HCT116 (cell line): ENCODE measurements around the gene CCDC127. TPM values are rescaled to one million over a fixed set of nuclear protein-coding genes. Genes with fewer than 3 reads are reported as not detected.

Source experiments
- ATAC-seq: fragments of 200-7000 bp; cut with Tn5 transposase; 2 replicates; pipeline ENCODE4 v1.9.1; 2020; ENCODE audit warnings: mild to moderate bottlenecking, moderate library complexity
- BruUV-seq: library from RNA; stranded (reverse); fragments of 400-500 nt; replicated peaks from 2 replicates; lab custom pipeline; 2021; lab: Mats Ljungman, UMichigan
- CTCF ChIA-PET: fragments of 300-600 bp; sonication (Branson Sonifier 250); formaldehyde crosslinking; loops from one replicate; lab custom pipeline; 2021; ENCODE audit warnings: antibody characterized with exemption; lab: Charles Lee
- POLR2A ChIA-PET: fragments of 300-600, 350-600 bp; sonication (Branson Sonifier 250); formaldehyde crosslinking; loops from one replicate; lab custom pipeline; 2021; ENCODE audit warnings: antibody characterized with exemption; lab: Charles Lee
- RAD21 ChIA-PET, 2 experiments: fragments of 300-600 bp; sonication (Branson Sonifier 250); formaldehyde crosslinking; loops; one replicate each; lab custom pipeline; 2023; ENCODE audit warnings: low total read pairs in 2 of 2; ENCODE audit not compliant: uncharacterized antibody in 2 of 2, unreplicated experiment in 2 of 2, low non-redundant PET in 1 of 2; lab: Charles Lee
- DNase-seq: peaks from one replicate; pipeline ENCODE4 v3.0.0-alpha.2; 2010; ENCODE audit warnings: low read depth, low spot score
- H2AFZ ChIP-seq: fragments of 200-600 bp; shearing (Covaris generic), sonication (generic); 2 replicates; pipeline ENCODE4 v1.6.1; 2017; ENCODE audit warnings: low read depth, mixed run types, mixed read lengths, antibody characterized with exemption, low read length; ENCODE audit not compliant: poor library complexity, severe bottlenecking
- H3K27ac ChIP-seq: 2 replicates; pipeline ENCODE4 v1.5.1; 2012; ENCODE audit warnings: low read depth, low read length
- H3K27me3 ChIP-seq: fragments of 200-600 bp; sonication (generic); 2 replicates; pipeline ENCODE4 v1.6.1; 2016; ENCODE audit warnings: mixed run types, low read length, mixed read lengths; ENCODE audit not compliant: insufficient read depth
- H3K36me3 ChIP-seq, 2 experiments: fragments of 200-500 bp in 1 of 2; fragments of 200-600 bp in 1 of 2; sonication (Bioruptor generic) in 1 of 2; sonication (generic) in 1 of 2; 2 replicates each; pipeline versions ENCODE4 v1.5.1 to v1.6.1; 2014 to 2016; ENCODE audit warnings: low read length in 2 of 2, inconsistent platforms in 1 of 2, mixed read lengths in 1 of 2, mixed run types in 1 of 2; ENCODE audit not compliant: insufficient read depth in 2 of 2, control insufficient read depth in 1 of 2
- H3K4me1 ChIP-seq, 2 experiments: fragments of 200-600 bp in 1 of 2; sonication (generic) in 1 of 2; 2 replicates each; pipeline versions ENCODE4 v1.5.1 to v1.6.1; 2012 to 2017; ENCODE audit warnings: low read length in 2 of 2, inconsistent platforms in 1 of 2, mild to moderate bottlenecking in 1 of 2, mixed read lengths in 1 of 2, mixed run types in 1 of 2, moderate library complexity in 1 of 2; ENCODE audit not compliant: insufficient read depth in 2 of 2, control insufficient read depth in 1 of 2
- H3K4me2 ChIP-seq: fragments of 200-600 bp; sonication (generic); 2 replicates; pipeline ENCODE4 v1.6.1; 2017; ENCODE audit warnings: mixed run types, low read length, mixed read lengths
- H3K4me3 ChIP-seq, 2 experiments: fragments of 200-600 bp in 1 of 2; sonication (generic) in 1 of 2; replicated peaks in 1 of 2; 2 replicates each; pipeline ENCODE4 v1.5.1; 2011 to 2016; ENCODE audit warnings: low read length in 2 of 2, control low read depth in 1 of 2, low read depth in 1 of 2, mild to moderate bottlenecking in 1 of 2, mixed read lengths in 1 of 2, mixed run types in 1 of 2
- H3K79me2 ChIP-seq: fragments of 200-600 bp; sonication (generic); 2 replicates; pipeline ENCODE4 v1.6.1; 2017; ENCODE audit warnings: mild to moderate bottlenecking, mixed run types, low read length, moderate library complexity, mixed read lengths; ENCODE audit not compliant: insufficient read depth
- H3K9ac ChIP-seq: fragments of 200-600 bp; sonication (generic); 2 replicates; pipeline ENCODE4 v1.6.1; 2016; ENCODE audit warnings: low read length, mixed read lengths
- H3K9me2 ChIP-seq: fragments of 200-600 bp; sonication (generic), shearing (Covaris generic); 2 replicates; pipeline ENCODE4 v1.6.1; 2017; ENCODE audit warnings: mixed run types, mild to moderate bottlenecking, moderate library complexity; ENCODE audit not compliant: insufficient read depth
- H3K9me3 ChIP-seq, 2 experiments: fragments of 200-500 bp in 1 of 2; fragments of 200-600 bp in 1 of 2; sonication (Bioruptor generic) in 1 of 2; sonication (generic) in 1 of 2; 2 replicates each; pipeline ENCODE4 v1.6.1; 2014 to 2017; ENCODE audit warnings: low read length in 2 of 2, mixed read lengths in 2 of 2, inconsistent platforms in 1 of 2, low read depth in 1 of 2, mild to moderate bottlenecking in 1 of 2, mixed run types in 1 of 2, moderate library complexity in 1 of 2; ENCODE audit not compliant: control insufficient read depth in 1 of 2, insufficient read depth in 1 of 2
- H4K20me1 ChIP-seq: fragments of 200-600 bp; sonication (generic), shearing (Covaris generic); 2 replicates; pipeline ENCODE4 v1.6.1; 2017; ENCODE audit warnings: mixed run types, mild to moderate bottlenecking, moderate library complexity; ENCODE audit not compliant: insufficient read depth
- ATF3 ChIP-seq: IDR thresholded peaks from 2 replicates; pipeline ENCODE4 v1.6.1; 2012
- CBX3 ChIP-seq: IDR thresholded peaks from 2 replicates; pipeline ENCODE4 v1.6.1; 2012; ENCODE audit warnings: low read depth
- CEBPB ChIP-seq: IDR thresholded peaks from 2 replicates; pipeline ENCODE4 v1.6.1; 2012; ENCODE audit warnings: low read depth
- CTCF ChIP-seq, 3 experiments: fragments of 200-600 bp in 1 of 3; sonication (generic) in 1 of 3; IDR thresholded peaks in 2 of 3; conservative IDR thresholded peaks in 1 of 3; 2 replicates each; pipeline ENCODE4 v1.5.1; 2012 to 2017; ENCODE audit warnings: low read depth in 2 of 3, low read length in 2 of 3, antibody characterized with exemption in 1 of 3, borderline replicate concordance in 1 of 3, control low read depth in 1 of 3, mild to moderate bottlenecking in 1 of 3, mixed read lengths in 1 of 3, mixed run types in 1 of 3, moderate library complexity in 1 of 3; ENCODE audit not compliant: insufficient read depth in 1 of 3
- EGR1 ChIP-seq: IDR thresholded peaks from 2 replicates; pipeline ENCODE4 v1.6.1; 2012; ENCODE audit warnings: low read depth
- ELF1 ChIP-seq: IDR thresholded peaks from 2 replicates; pipeline ENCODE4 v1.6.1; 2012; ENCODE audit warnings: low read depth, borderline replicate concordance
- EZH2 ChIP-seq: fragments of 200-600 bp; sonication (generic); IDR thresholded peaks from 2 replicates; pipeline ENCODE4 v1.6.1; 2017; ENCODE audit warnings: antibody characterized with exemption, mixed run types
- FOSL1 ChIP-seq: IDR thresholded peaks from 2 replicates; pipeline ENCODE4 v1.6.1; 2012; ENCODE audit warnings: low read depth
- JUND ChIP-seq: IDR thresholded peaks from 2 replicates; pipeline ENCODE4 v1.6.1; 2012
- MAX ChIP-seq: IDR thresholded peaks from 2 replicates; pipeline ENCODE4 v1.6.1; 2012
- POLR2A ChIP-seq: IDR thresholded peaks from 2 replicates; pipeline ENCODE4 v1.7.0; 2011; ENCODE audit warnings: borderline replicate concordance; ENCODE audit not compliant: insufficient read depth, insufficient read length; ENCODE audit errors: extremely low read depth
- RAD21 ChIP-seq: IDR thresholded peaks from 2 replicates; pipeline ENCODE4 v1.6.1; 2012; ENCODE audit warnings: low read depth, mild to moderate bottlenecking
- SP1 ChIP-seq: IDR thresholded peaks from 2 replicates; pipeline ENCODE4 v1.6.1; 2012; ENCODE audit warnings: low read depth
- ZBTB33 ChIP-seq: IDR thresholded peaks from 2 replicates; pipeline ENCODE4 v1.6.1; 2011; ENCODE audit warnings: mild to moderate bottlenecking, low read length, moderate library complexity; ENCODE audit not compliant: insufficient replicate concordance; ENCODE audit errors: extremely low read depth
- intact Hi-C: fragments of 100-400 bp; cut with micrococcal nuclease; formaldehyde crosslinking; loops from 2 replicates; pipeline ENCODE4 v1.10.0; 2022
- total RNA-seq: library from RNA; stranded (reverse); gene quantifications from one replicate; pipeline ENCODE4 v1.2.1, GENCODE V29; 2021; ENCODE audit not compliant: unreplicated experiment

Gene CCDC127
- total RNA-seq, 1 experiment from 2014 or later, result 5.1 TPM

- H3K27ac ChIP-seq, result no peak overlapping the region
- H3K27me3 ChIP-seq, result no peaks in the 10 kb centered on the region
- H3K4me2 ChIP-seq, result no peak overlapping the region
- no peaks in the 10 kb centered on the region for H4K20me1 ChIP-seq
- no TSS peak for BruUV-seq
- intact Hi-C loops, result no loop called here
- H3K4me1 ChIP-seq, result no peaks in the 10 kb centered on the region
- H3K9me2 ChIP-seq, result no peaks in the 10 kb centered on the region
- no peak overlapping the region for H3K4me3 ChIP-seq
- H3K79me2 ChIP-seq, result no peaks in the 10 kb centered on the region
- no peaks in the 10 kb centered on the region for H3K36me3 ChIP-seq
- DNase-seq (no peak), ATAC-seq (no peak)
- RAD21 ChIA-PET, result no interaction called here
- POLR2A ChIA-PET, result no interaction called here
- H2AFZ ChIP-seq, result no peak overlapping the region
- H3K9me3 ChIP-seq, result no peaks in the 10 kb centered on the region
- TF ChIP-seq ZBTB33 (no peak), POLR2A (no peak), SP1 (no peak), ATF3 (no peak), CBX3 (no peak), EZH2 (no peak), ELF1 (no peak), CEBPB (no peak), MAX (no peak), CTCF (IDR thresholded peaks at IDR 0.05 in 2 of 3, conservative IDR thresholded peaks at IDR 0.05 in 1 of 3; ENCODE audit: borderline replicate concordance in 1 of 3, insufficient read depth in 1 of 3, low read depth in 2 of 3, low read length in 2 of 3) (no peak), FOSL1 (no peak), EGR1 (no peak), JUND (no peak), RAD21 (no peak)
- CTCF ChIA-PET, result no interaction called here
- no peak overlapping the region for H3K9ac ChIP-seq
These were observed 63.7 kb downstream of the CCDC127 start for GRCh38 chr5:154236-154635.
